A549 (cell line): ENCODE results near the gene MTSS2. TPM values are rescaled to one million over a fixed set of nuclear protein-coding genes. Genes with fewer than 3 reads are reported as not detected.

Experiments used
- ATAC-seq, 2 experiments: fragments of 200-7000 bp in 1 of 2; fragments of >200 bp in 1 of 2; cut with Nextera tagmentation in 1 of 2; cut with Tn5 transposase in 1 of 2; 3 replicates each; pipeline versions ENCODE4 v1.8.0 to v1.9.1; 2018 to 2020; ENCODE audit warnings: mild to moderate bottlenecking in 1 of 2, moderate library complexity in 1 of 2
- CTCF ChIA-PET: fragments of 300-600 bp; sonication (Branson Sonifier 250); formaldehyde crosslinking; extraction: SDS; loops from one replicate; lab custom pipeline; 2021; ENCODE audit warnings: antibody characterized with exemption, inconsistent platforms; lab: Yijun Ruan, JAX
- POLR2A ChIA-PET: fragments of 350-600 bp; formaldehyde crosslinking; extraction: SDS; loops from one replicate; lab custom pipeline; 2021; ENCODE audit warnings: antibody characterized with exemption, inconsistent platforms; lab: Yijun Ruan, JAX
- DNase-seq, 2 experiments: peaks; one replicate each; pipeline versions ENCODE4 v3.0.0 to v3.0.0-alpha.2; 2011 to 2016; ENCODE audit warnings: low read depth in 1 of 2, low spot score in 1 of 2
- FAIRE-seq: peaks from 2 replicates; lab custom pipeline; 2011; peaks lifted over from hg19 to GRCh38; lab: Jason Lieb, UNC
- H3K27ac ChIP-seq, 2 experiments: fragments of >200 bp; sonication (Bioruptor Twin); formaldehyde crosslinking; 3 replicates each; pipeline ENCODE4 v1.5.1; 2016 to 2017
- H3K4me1 ChIP-seq: fragments of >200 bp; sonication (Bioruptor Twin); formaldehyde crosslinking; 3 replicates; pipeline ENCODE4 v1.6.1; 2016
- H3K4me2 ChIP-seq: fragments of >200 bp; sonication (Bioruptor Twin); formaldehyde crosslinking; 3 replicates; pipeline ENCODE4 v1.6.1; 2016
- H3K4me3 ChIP-seq: fragments of >200 bp; sonication (Bioruptor Twin); formaldehyde crosslinking; 3 replicates; pipeline ENCODE4 v1.5.1; 2016
- H3K9me3 ChIP-seq: fragments of >200 bp; sonication (Bioruptor Twin); formaldehyde crosslinking; 3 replicates; pipeline ENCODE4 v1.6.1; 2016
- BHLHE40 ChIP-seq: IDR thresholded peaks from 2 replicates; pipeline ENCODE4 v1.6.1; 2012; ENCODE audit warnings: low read depth, low read length, inconsistent platforms
- CBX2 ChIP-seq: fragments of 200-600 bp; sonication (generic); IDR thresholded peaks from 2 replicates; pipeline ENCODE4 v1.6.1; 2016; ENCODE audit warnings: low read depth, mild to moderate bottlenecking, borderline replicate concordance
- CEBPB ChIP-seq, 2 experiments: fragments of >200 bp in 1 of 2; sonication (Bioruptor Twin) in 1 of 2; formaldehyde crosslinking in 1 of 2; IDR thresholded peaks; 2 replicates each; pipeline ENCODE4 v1.6.1; 2012 to 2016
- CHD2 ChIP-seq: fragments of 150-350 bp; IDR thresholded peaks from 2 replicates; pipeline ENCODE4 v1.6.1; 2014; ENCODE audit warnings: low read length; ENCODE audit not compliant: partially characterized antibody
- CHD4 ChIP-seq: fragments of 200-600 bp; sonication (generic); IDR thresholded peaks from 2 replicates; pipeline ENCODE4 v1.6.1; 2016; ENCODE audit warnings: antibody characterized with exemption, mild to moderate bottlenecking, borderline replicate concordance
- EHMT2 ChIP-seq: fragments of 200-600 bp; sonication (generic); IDR thresholded peaks from 2 replicates; pipeline ENCODE4 v1.6.1; 2016; ENCODE audit warnings: antibody characterized with exemption, low read depth, mild to moderate bottlenecking, moderate library complexity
- EP300 ChIP-seq, 2 experiments: fragments of >200 bp; sonication (Bioruptor Twin); formaldehyde crosslinking; IDR thresholded peaks; 2 replicates in 1 of 2; 3 replicates in 1 of 2; pipeline ENCODE4 v1.6.1; 2016 to 2017
- ESRRA ChIP-seq: fragments of 150-350 bp; IDR thresholded peaks from 2 replicates; pipeline ENCODE4 v1.6.1; 2014; ENCODE audit warnings: mild to moderate bottlenecking, low read length, borderline replicate concordance
- GATA3 ChIP-seq: IDR thresholded peaks from 2 replicates; pipeline ENCODE4 v1.6.1; 2012; ENCODE audit warnings: borderline replicate concordance
- HEYL ChIP-seq: fragments of 250-450 bp; sonication (Bioruptor Pico); IDR thresholded peaks from 2 replicates; pipeline ENCODE4 v1.8.0; 2021; ENCODE audit warnings: mild to moderate bottlenecking, moderate library complexity
- HOXB5 ChIP-seq: fragments of 250-450 bp; sonication (Bioruptor Pico); IDR thresholded peaks from 2 replicates; pipeline ENCODE4 v1.5.0; 2020; ENCODE audit warnings: mild to moderate bottlenecking, moderate library complexity
- MAFK ChIP-seq: fragments of 450-650 bp; IDR thresholded peaks from 2 replicates; pipeline ENCODE4 v1.6.1; 2014; ENCODE audit not compliant: partially characterized antibody
- MAZ ChIP-seq: fragments of 150-350 bp; IDR thresholded peaks from 2 replicates; pipeline ENCODE4 v1.6.1; 2014; ENCODE audit warnings: antibody characterized with exemption, low read depth, low read length, borderline replicate concordance
- RARB ChIP-seq: fragments of 250-450 bp; sonication (Bioruptor Pico); IDR thresholded peaks from 2 replicates; pipeline ENCODE4 v1.8.0; 2021; ENCODE audit warnings: mild to moderate bottlenecking, moderate library complexity
- RCOR1 ChIP-seq: fragments of 150-350 bp; IDR thresholded peaks from 2 replicates; pipeline ENCODE4 v1.6.1; 2014; ENCODE audit warnings: antibody characterized with exemption, low read length, low read depth
- SREBF2 ChIP-seq: fragments of 450-650 bp; IDR thresholded peaks from 2 replicates; pipeline ENCODE4 v1.6.1; 2014; ENCODE audit warnings: mild to moderate bottlenecking, moderate library complexity
- TP53 ChIP-seq: fragments of 250-450 bp; sonication (Bioruptor Pico); IDR thresholded peaks from 2 replicates; pipeline ENCODE4 v1.5.0; 2021; ENCODE audit warnings: mild to moderate bottlenecking, moderate library complexity
- ZC3H11A ChIP-seq: fragments of 450-650 bp; IDR thresholded peaks from 2 replicates; pipeline ENCODE4 v1.6.1; 2014; ENCODE audit warnings: antibody characterized with exemption, mild to moderate bottlenecking
- WGBS: methylation state at CpG from one replicate; pipeline ENCODE4 v1.1.6; 2017; ENCODE audit errors: missing lambda C conversion rate; 5-methylcytosine and 5-hydroxymethylcytosine counted together
- polyA plus RNA-seq, 4 experiments: library from polyadenylated mRNA; depleted of rRNA in 3 of 4; stranded (reverse); fragments of >200 nt; fragmentation: RNase III in 1 of 4; extraction: RNeasy Plus Mini Kit Qiagen cat#74134 plus additional on column Dnase treatment in 1 of 4; gene quantifications; 2 replicates in 3 of 4; 3 replicates in 1 of 4; pipeline ENCODE4 v1.2.3, GENCODE V29; 2011 to 2017
- TF ChIP-seq, protein P1 (sequence below): fragments of 250-450 bp; sonication (Bioruptor Pico); IDR thresholded peaks from 2 replicates; pipeline ENCODE4 v1.5.0; 2021; ENCODE audit warnings: mild to moderate bottlenecking, moderate library complexity, borderline replicate concordance
- TF ChIP-seq, protein P2 (sequence below): fragments of 250-450 bp; sonication (Bioruptor Pico); IDR thresholded peaks from 2 replicates; pipeline ENCODE4 v1.5.0; 2020; ENCODE audit warnings: low read depth, mild to moderate bottlenecking, moderate library complexity
- TF ChIP-seq, protein P3 (sequence below): fragments of 200-600 bp; sonication (generic); IDR thresholded peaks from 2 replicates; pipeline ENCODE4 v1.6.1; 2016; ENCODE audit warnings: antibody characterized with exemption, mild to moderate bottlenecking, moderate library complexity
- TF ChIP-seq, protein P4 (sequence below): fragments of >200 bp; sonication (Bioruptor Twin); formaldehyde crosslinking; IDR thresholded peaks from 3 replicates; pipeline ENCODE4 v1.6.1; 2016
- TF ChIP-seq, protein P5 (sequence below): fragments of 450-650 bp; IDR thresholded peaks from 2 replicates; pipeline ENCODE4 v1.6.1; 2014; ENCODE audit warnings: antibody characterized with exemption
- TF ChIP-seq, protein P6 (sequence below): fragments of >200 bp; sonication (Bioruptor Twin); formaldehyde crosslinking; IDR thresholded peaks from 3 replicates; pipeline ENCODE4 v1.5.1; 2016
- TF ChIP-seq, protein P7 (sequence below): IDR thresholded peaks from 2 replicates; pipeline ENCODE4 v1.6.1; 2012

MTSS2 gene
- polyA plus RNA-seq, 2 of the 4 experiments (the other 2 are of a cell fraction) = 13.1 to 27.1 TPM

DNA sequence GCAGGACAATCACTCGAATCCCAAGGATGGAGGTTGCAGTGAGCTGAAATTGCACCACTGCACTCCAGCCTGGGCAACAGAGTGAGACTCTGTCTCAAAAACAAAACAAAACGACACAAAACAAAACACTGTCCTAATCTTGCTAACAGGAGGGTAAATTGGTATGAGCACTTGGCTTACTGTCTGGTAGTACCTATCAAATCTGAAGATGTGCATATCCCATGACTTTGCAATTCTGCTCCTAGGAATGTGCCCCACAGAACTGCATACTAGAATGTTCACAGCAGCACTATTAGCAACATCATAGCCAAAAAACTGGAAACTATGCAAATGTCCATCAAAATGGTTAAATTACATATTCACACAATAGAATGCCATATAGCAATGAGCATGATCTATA lies 15.7 kb downstream of the MTSS2 start:
- 85% methylated on average over 2 of the region's 2 CpGs for WGBS
- ChIA-PET CTCF (interaction anchor here (1.5 to 23.4 kb wide), 4 partner anchors 9 to 102 kb away, joined by 4 to 463 read pairs (median 18); no protein-coding TSS in a partner anchor), POLR2A (no interaction called here)
- DNase-seq (no peak), FAIRE-seq (no peak), ATAC-seq (no peak)
- TF ChIP-seq HOXB5 (no peak), TP53 (CRISPR knock-in tag) (no peak), CBX2 (no peak), GATA3 (no peak), ZC3H11A (no peak), CHD4 (no peak), RARB (CRISPR knock-in tag) (no peak), HEYL (no peak), EHMT2 (no peak), CHD2 (no peak), ESRRA (no peak), SREBF2 (no peak), MAZ (no peak)
- TF ChIP-seq, protein P1, sequence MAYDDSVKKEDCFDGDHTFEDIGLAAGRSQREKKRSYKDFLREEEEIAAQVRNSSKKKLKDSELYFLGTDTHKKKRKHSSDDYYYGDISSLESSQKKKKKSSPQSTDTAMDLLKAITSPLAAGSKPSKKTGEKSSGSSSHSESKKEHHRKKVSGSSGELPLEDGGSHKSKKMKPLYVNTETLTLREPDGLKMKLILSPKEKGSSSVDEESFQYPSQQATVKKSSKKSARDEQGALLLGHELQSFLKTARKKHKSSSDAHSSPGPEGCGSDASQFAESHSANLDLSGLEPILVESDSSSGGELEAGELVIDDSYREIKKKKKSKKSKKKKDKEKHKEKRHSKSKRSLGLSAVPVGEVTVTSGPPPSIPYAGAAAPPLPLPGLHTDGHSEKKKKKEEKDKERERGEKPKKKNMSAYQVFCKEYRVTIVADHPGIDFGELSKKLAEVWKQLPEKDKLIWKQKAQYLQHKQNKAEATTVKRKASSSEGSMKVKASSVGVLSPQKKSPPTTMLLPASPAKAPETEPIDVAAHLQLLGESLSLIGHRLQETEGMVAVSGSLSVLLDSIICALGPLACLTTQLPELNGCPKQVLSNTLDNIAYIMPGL = no peak
- TF ChIP-seq, protein P2, sequence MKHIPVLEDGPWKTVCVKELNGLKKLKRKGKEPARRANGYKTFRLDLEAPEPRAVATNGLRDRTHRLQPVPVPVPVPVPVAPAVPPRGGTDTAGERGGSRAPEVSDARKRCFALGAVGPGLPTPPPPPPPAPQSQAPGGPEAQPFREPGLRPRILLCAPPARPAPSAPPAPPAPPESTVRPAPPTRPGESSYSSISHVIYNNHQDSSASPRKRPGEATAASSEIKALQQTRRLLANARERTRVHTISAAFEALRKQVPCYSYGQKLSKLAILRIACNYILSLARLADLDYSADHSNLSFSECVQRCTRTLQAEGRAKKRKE (CRISPR knock-in tag) = no peak
- TF ChIP-seq, protein P3, sequence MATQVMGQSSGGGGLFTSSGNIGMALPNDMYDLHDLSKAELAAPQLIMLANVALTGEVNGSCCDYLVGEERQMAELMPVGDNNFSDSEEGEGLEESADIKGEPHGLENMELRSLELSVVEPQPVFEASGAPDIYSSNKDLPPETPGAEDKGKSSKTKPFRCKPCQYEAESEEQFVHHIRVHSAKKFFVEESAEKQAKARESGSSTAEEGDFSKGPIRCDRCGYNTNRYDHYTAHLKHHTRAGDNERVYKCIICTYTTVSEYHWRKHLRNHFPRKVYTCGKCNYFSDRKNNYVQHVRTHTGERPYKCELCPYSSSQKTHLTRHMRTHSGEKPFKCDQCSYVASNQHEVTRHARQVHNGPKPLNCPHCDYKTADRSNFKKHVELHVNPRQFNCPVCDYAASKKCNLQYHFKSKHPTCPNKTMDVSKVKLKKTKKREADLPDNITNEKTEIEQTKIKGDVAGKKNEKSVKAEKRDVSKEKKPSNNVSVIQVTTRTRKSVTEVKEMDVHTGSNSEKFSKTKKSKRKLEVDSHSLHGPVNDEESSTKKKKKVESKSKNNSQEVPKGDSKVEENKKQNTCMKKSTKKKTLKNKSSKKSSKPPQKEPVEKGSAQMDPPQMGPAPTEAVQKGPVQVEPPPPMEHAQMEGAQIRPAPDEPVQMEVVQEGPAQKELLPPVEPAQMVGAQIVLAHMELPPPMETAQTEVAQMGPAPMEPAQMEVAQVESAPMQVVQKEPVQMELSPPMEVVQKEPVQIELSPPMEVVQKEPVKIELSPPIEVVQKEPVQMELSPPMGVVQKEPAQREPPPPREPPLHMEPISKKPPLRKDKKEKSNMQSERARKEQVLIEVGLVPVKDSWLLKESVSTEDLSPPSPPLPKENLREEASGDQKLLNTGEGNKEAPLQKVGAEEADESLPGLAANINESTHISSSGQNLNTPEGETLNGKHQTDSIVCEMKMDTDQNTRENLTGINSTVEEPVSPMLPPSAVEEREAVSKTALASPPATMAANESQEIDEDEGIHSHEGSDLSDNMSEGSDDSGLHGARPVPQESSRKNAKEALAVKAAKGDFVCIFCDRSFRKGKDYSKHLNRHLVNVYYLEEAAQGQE = no peak
- TF ChIP-seq, all 56 proteins: peak for 0
- no peaks in the 10 kb centered on the region for H3K9me3 ChIP-seq
- H3K4me3 ChIP-seq = no peak overlapping the region
- no peak overlapping the region for H3K27ac ChIP-seq
- H3K4me1 ChIP-seq = no peaks in the 10 kb centered on the region
- no peak overlapping the region for H3K4me2 ChIP-seq

DNA sequence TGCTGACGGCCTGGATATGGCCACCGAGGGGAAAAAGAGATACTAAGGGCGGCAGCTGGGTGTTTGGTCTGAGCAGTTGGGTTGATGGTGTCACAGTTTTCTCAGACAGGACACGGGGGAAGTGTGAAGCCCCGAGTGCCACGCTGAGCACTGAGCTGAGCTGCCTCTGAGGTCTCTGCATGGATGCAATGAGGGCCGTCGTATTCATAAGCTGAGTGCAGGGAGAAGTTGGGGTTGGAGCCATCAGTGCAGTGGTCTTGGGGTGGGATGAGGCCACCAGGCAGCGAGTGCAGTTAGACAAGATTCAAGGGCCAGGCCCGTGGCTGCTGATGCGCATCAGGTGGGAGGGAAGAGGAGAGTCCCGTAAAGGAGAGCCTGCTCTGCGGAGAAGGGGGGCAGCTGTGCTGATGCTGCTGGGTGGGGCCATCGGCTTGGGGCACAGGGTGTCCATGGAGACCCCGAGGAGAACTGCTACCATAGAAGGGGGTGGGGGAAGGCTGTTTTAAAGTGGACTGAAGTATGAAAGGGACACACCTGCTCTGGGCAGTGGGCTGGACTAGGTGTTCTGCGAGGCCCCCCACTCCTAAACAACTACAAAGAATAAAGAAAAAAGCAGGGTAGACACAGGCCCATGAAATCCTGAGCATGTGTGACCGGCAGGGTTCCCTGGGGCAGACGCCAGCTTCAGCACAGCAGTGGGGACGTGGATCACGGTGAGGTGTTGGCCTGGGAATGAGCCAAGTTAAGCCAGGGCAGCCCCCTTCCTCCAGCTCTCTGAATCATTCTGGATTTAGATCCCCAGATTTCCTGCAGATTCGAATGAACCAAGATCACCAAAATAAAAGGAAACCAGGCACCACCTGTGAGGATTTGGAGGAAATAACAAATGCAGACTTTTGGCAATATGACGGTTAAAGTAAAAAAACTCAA lies 19.8 kb downstream of the MTSS2 start:
- no peak for FAIRE-seq
- no peak overlapping the region for H3K4me2 ChIP-seq
- TF ChIP-seq BHLHE40 (no peak), CHD4 (no peak), ESRRA (no peak), CEBPB (IDR thresholded peaks at IDR 0.05) (no peak), MAFK (no peak), RCOR1 (no peak), EP300 (IDR thresholded peaks at IDR 0.05) (no peak), CHD2 (no peak), MAZ (no peak), EHMT2 (no peak)
- TF ChIP-seq, protein P4, sequence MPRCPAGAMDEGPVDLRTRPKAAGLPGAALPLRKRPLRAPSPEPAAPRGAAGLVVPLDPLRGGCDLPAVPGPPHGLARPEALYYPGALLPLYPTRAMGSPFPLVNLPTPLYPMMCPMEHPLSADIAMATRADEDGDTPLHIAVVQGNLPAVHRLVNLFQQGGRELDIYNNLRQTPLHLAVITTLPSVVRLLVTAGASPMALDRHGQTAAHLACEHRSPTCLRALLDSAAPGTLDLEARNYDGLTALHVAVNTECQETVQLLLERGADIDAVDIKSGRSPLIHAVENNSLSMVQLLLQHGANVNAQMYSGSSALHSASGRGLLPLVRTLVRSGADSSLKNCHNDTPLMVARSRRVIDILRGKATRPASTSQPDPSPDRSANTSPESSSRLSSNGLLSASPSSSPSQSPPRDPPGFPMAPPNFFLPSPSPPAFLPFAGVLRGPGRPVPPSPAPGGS = no peak
- TF ChIP-seq, protein P5, sequence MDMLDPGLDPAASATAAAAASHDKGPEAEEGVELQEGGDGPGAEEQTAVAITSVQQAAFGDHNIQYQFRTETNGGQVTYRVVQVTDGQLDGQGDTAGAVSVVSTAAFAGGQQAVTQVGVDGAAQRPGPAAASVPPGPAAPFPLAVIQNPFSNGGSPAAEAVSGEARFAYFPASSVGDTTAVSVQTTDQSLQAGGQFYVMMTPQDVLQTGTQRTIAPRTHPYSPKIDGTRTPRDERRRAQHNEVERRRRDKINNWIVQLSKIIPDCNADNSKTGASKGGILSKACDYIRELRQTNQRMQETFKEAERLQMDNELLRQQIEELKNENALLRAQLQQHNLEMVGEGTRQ = no peak
- TF ChIP-seq, protein P6, sequence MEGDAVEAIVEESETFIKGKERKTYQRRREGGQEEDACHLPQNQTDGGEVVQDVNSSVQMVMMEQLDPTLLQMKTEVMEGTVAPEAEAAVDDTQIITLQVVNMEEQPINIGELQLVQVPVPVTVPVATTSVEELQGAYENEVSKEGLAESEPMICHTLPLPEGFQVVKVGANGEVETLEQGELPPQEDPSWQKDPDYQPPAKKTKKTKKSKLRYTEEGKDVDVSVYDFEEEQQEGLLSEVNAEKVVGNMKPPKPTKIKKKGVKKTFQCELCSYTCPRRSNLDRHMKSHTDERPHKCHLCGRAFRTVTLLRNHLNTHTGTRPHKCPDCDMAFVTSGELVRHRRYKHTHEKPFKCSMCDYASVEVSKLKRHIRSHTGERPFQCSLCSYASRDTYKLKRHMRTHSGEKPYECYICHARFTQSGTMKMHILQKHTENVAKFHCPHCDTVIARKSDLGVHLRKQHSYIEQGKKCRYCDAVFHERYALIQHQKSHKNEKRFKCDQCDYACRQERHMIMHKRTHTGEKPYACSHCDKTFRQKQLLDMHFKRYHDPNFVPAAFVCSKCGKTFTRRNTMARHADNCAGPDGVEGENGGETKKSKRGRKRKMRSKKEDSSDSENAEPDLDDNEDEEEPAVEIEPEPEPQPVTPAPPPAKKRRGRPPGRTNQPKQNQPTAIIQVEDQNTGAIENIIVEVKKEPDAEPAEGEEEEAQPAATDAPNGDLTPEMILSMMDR = no peak
- TF ChIP-seq, protein P7, sequence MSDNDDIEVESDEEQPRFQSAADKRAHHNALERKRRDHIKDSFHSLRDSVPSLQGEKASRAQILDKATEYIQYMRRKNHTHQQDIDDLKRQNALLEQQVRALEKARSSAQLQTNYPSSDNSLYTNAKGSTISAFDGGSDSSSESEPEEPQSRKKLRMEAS = no peak

More for the DNA sequence above, 19.8 kb downstream of the MTSS2 start:
- CTCF ChIA-PET = interaction anchor here (1.0 to 4.2 kb wide), 3 partner anchors 13 to 105 kb away, joined by 3 to 29 read pairs (median 29); no protein-coding TSS in a partner anchor
- POLR2A ChIA-PET = no interaction called here
- H3K27ac ChIP-seq = no peak overlapping the region
- ATAC-seq (no peak), DNase-seq (no peak)
- H3K4me3 ChIP-seq = no peak overlapping the region
- 89% methylated on average over 21 of the region's 22 CpGs for WGBS
- H3K4me1 ChIP-seq = no peaks in the 10 kb centered on the region
- no peaks in the 10 kb centered on the region for H3K9me3 ChIP-seq
